Panc1 (cell line): ENCODE measurements around the gene TSPAN4. TPM values are rescaled to one million over a fixed set of nuclear protein-coding genes. Genes with fewer than 3 reads are reported as not detected.

ENCODE experiments used
- ATAC-seq: fragments of 200-7000 bp; cut with Tn5 transposase; 2 replicates; pipeline ENCODE4 v1.9.1; 2020; ENCODE audit warnings: mild to moderate bottlenecking, moderate library complexity
- BruUV-seq: library from RNA; stranded (reverse); fragments of 400-500 nt; replicated peaks from 2 replicates; lab custom pipeline; 2021; lab: Mats Ljungman, UMichigan
- CTCF ChIA-PET: fragments of 300-600 bp; sonication (Branson Sonifier 250); formaldehyde crosslinking; loops from one replicate; lab custom pipeline; 2022; ENCODE audit warnings: antibody characterized with exemption; lab: Charles Lee
- POLR2A ChIA-PET: fragments of 300-600 bp; sonication (Branson Sonifier 250); formaldehyde crosslinking; loops from one replicate; lab custom pipeline; 2022; ENCODE audit warnings: antibody characterized with exemption; lab: Charles Lee
- DNase-seq: peaks from one replicate; pipeline ENCODE4 v3.0.0-alpha.2; 2010; ENCODE audit warnings: low read depth, low spot score
- H3K27ac ChIP-seq: 2 replicates; pipeline ENCODE4 v1.5.1; 2011; ENCODE audit warnings: mild to moderate bottlenecking, low read length, inconsistent platforms
- H3K27me3 ChIP-seq: fragments of 200-500 bp; sonication (Bioruptor generic); 2 replicates; pipeline ENCODE4 v1.6.0; 2014; ENCODE audit warnings: low read length, inconsistent platforms; ENCODE audit not compliant: control insufficient read depth, insufficient read depth
- H3K36me3 ChIP-seq: fragments of 200-500 bp; sonication (Bioruptor generic); 2 replicates; pipeline ENCODE4 v1.5.1; 2014; ENCODE audit warnings: inconsistent platforms, mild to moderate bottlenecking, low read length, moderate library complexity; ENCODE audit not compliant: control insufficient read depth, insufficient read depth
- H3K4me1 ChIP-seq: 2 replicates; pipeline ENCODE4 v1.5.1; 2011; ENCODE audit warnings: inconsistent platforms, mild to moderate bottlenecking, low read length, moderate library complexity; ENCODE audit not compliant: control insufficient read depth, insufficient read depth
- H3K4me3 ChIP-seq, 2 experiments: 2 replicates each; pipeline ENCODE4 v1.5.1; 2011 to 2012; ENCODE audit warnings: low read depth in 2 of 2, low read length in 2 of 2, mild to moderate bottlenecking in 2 of 2, inconsistent platforms in 1 of 2, moderate library complexity in 1 of 2
- H3K9me3 ChIP-seq: fragments of 200-500 bp; sonication (Bioruptor generic); 2 replicates; pipeline ENCODE4 v1.5.1; 2014; ENCODE audit warnings: low read depth, mild to moderate bottlenecking, inconsistent platforms, low read length, moderate library complexity; ENCODE audit not compliant: control insufficient read depth, insufficient read depth
- POLR2AphosphoS5 ChIP-seq: IDR thresholded peaks from 2 replicates; pipeline ENCODE4 v1.6.1; 2012; ENCODE audit warnings: mild to moderate bottlenecking, low read depth, low read length, moderate library complexity
- SIN3A ChIP-seq: IDR thresholded peaks from 2 replicates; pipeline ENCODE4 v1.6.1; 2012; ENCODE audit warnings: low read depth, mild to moderate bottlenecking, low read length, moderate library complexity, borderline replicate concordance; ENCODE audit not compliant: insufficient read depth
- TCF7L2 ChIP-seq: IDR thresholded peaks from 2 replicates; pipeline ENCODE4 v1.6.1; 2011; ENCODE audit warnings: mild to moderate bottlenecking, low read depth, low read length, inconsistent platforms
- in situ Hi-C: cut with HindIII; loops from 2 replicates; pipeline ENCODE4 v1.10.0; 2016; ENCODE audit warnings: low sequenced_read_pairs, low pct_unique_long_range_greater_than_20kb
- intact Hi-C: fragments of 100-400 bp; cut with micrococcal nuclease; formaldehyde crosslinking; loops from one replicate; pipeline ENCODE4 v1.10.0; 2022; ENCODE audit not compliant: unreplicated experiment
- total RNA-seq: library from RNA; stranded (reverse); gene quantifications from one replicate; pipeline ENCODE4 v1.2.1, GENCODE V29; 2021; ENCODE audit not compliant: unreplicated experiment

TSPAN4 gene
- total RNA-seq, 1 experiment from 2014 or later = 187 TPM

GRCh38 chr11:827897-828192 is 14.8 kb upstream of the TSPAN4 start, which contains the start of gene CRACR2B:
Gene CRACR2B (plus strand): TSS chr11:827919. CDS start chr11:828608, 689 bp downstream.
- no TSS peak for BruUV-seq
- H3K27me3 ChIP-seq = no peaks in the 10 kb centered on the region
- peak within 1 kb of the TSS; percentile 92 for H3K27ac ChIP-seq
- ATAC-seq (no peak), DNase-seq (no peak)
- peaks cover 57% of the 10 kb centered on the region for H3K4me1 ChIP-seq
- POLR2A ChIA-PET = interaction anchor here (0.8 to 1.9 kb wide), 3 partner anchors 8 to 16 kb away, joined by 3 to 11 read pairs (median 5); partner anchors contain the start of gene PNPLA2
- TF ChIP-seq SIN3A (no peak), TCF7L2 (no peak)
- H3K4me3 ChIP-seq = peak within 1 kb of the TSS; percentile 78 to 82
- in situ Hi-C loops (no loop called here), intact Hi-C loops (no loop called here)
- CTCF ChIA-PET = interaction anchor here (1.2 kb wide), 1 partner anchor 17 kb away, joined by 6 read pairs; no protein-coding TSS in a partner anchor
- H3K36me3 ChIP-seq = 0 out of 2 replicates have a peak, but pooled peaks cover 2% of the 10 kb centered on the region
- H3K9me3 ChIP-seq = no peaks in the 10 kb centered on the region

GRCh38 chr11:828506-829175 is 14.0 kb upstream of the TSPAN4 start:
- Histone ChIP-seq H3K36me3 (0 out of 2 replicates have a peak, but pooled peaks cover 2% of the 10 kb centered on the region), H3K9me3 (no peaks in the 10 kb centered on the region), H3K4me3 (peak overlapping the region; percentile 78 to 82), H3K27me3 (no peaks in the 10 kb centered on the region), H3K27ac (peak overlapping the region; percentile 92), H3K4me1 (peaks cover 57% of the 10 kb centered on the region)
- DNase-seq (no peak), ATAC-seq (peak; percentile 1; the same call in 1 of the 2 replicates)
- in situ Hi-C loops (no loop called here), intact Hi-C loops (no loop called here)
- no peak for TF ChIP-seq POLR2AphosphoS5
- ChIA-PET POLR2A (interaction anchor here (0.5 to 1.9 kb wide), 3 partner anchors 9 to 70 kb away, joined by 3 to 11 read pairs (median 3); partner anchors contain the start of gene PNPLA2), CTCF (interaction anchor here (1.2 kb wide), 1 partner anchor 18 kb away, joined by 6 read pairs; no protein-coding TSS in a partner anchor)
- BruUV-seq = no TSS peak

- BruUV-seq = no TSS peak
- in situ Hi-C loops (no loop called here), intact Hi-C loops (no loop called here)
- Histone ChIP-seq H3K4me1 (peaks cover 58% of the 10 kb centered on the region), H3K4me3 (peak overlapping the region; percentile 78 to 82), H3K36me3 (no peaks in the 10 kb centered on the region), H3K27me3 (no peaks in the 10 kb centered on the region), H3K9me3 (no peaks in the 10 kb centered on the region), H3K27ac (peak overlapping the region; percentile 92)
- POLR2A ChIA-PET = interaction anchor here (1.9 to 2.5 kb wide), 2 partner anchors 10 to 13 kb away, joined by 8 to 11 read pairs; partner anchors contain the start of gene PNPLA2
- no peak for DNase-seq
- TF ChIP-seq SIN3A = 0 out of 2 replicates have a peak, but pooled peaks have one; percentile 48
- no peak for TF ChIP-seq TCF7L2
- ATAC-seq = peak; percentile 7; the same call in 1 of the 2 replicates
- CTCF ChIA-PET = interaction anchor here (0.8 kb wide), 1 partner anchor 8 kb away, joined by 4 read pairs; no protein-coding TSS in a partner anchor
Measured at GRCh38 chr11:829176-829846, 13.3 kb upstream of the TSPAN4 start.

- Histone ChIP-seq H3K9me3 (no peaks in the 10 kb centered on the region), H3K4me3 (peak overlapping the region; percentile 78 to 82), H3K27me3 (no peaks in the 10 kb centered on the region), H3K27ac (peak overlapping the region; percentile 92), H3K36me3 (no peaks in the 10 kb centered on the region), H3K4me1 (peaks cover 58% of the 10 kb centered on the region)
- peak; percentile 0; the same call in 1 of the 2 replicates for ATAC-seq
- no peak for DNase-seq
- intact Hi-C loops = no loop called here
- in situ Hi-C loops = no loop called here
- no TSS peak for BruUV-seq
- ChIA-PET POLR2A (interaction anchor here (2.5 kb wide), 1 partner anchor 14 kb away, joined by 8 read pairs; no protein-coding TSS in a partner anchor), CTCF (interaction anchor here (0.8 kb wide), 1 partner anchor 8 kb away, joined by 4 read pairs; no protein-coding TSS in a partner anchor)
- no peak for TF ChIP-seq TCF7L2
- peak; percentile 81 for TF ChIP-seq POLR2AphosphoS5
Measured at GRCh38 chr11:829847-830294, 12.8 kb upstream of the TSPAN4 start.
